T-helper 9 cell (primary cell): ENCODE results near the gene ARFRP1.
"Not testable (repeated sequence)": the region's sequence is repeated elsewhere in the genome, so short reads cannot be mapped to it uniquely, and the experiment has no call there.

ENCODE experiments used
- DNase-seq: peaks from one replicate; pipeline ENCODE4 v3.0.0-alpha.2; 2020

The ARFRP1 gene

GRCh38 chr20:63732118-63733095 is 24.6 kb upstream of the ARFRP1 start:
- no peak for DNase-seq

- no peak for DNase-seq
These were observed 23.6 kb upstream of the ARFRP1 start for GRCh38 chr20:63731410-63731809.

GRCh38 chr20:63730189-63730733 is 22.5 kb upstream of the ARFRP1 start:
- not testable (repeated sequence) for DNase-seq

- not testable (repeated sequence) for DNase-seq
These were observed 15.3 kb upstream of the ARFRP1 start for GRCh38 chr20:63722967-63723622.

- DNase-seq, result no peak
These were observed 11.2 kb upstream of the ARFRP1 start for GRCh38 chr20:63718996-63719395.

GRCh38 chr20:63714858-63715257 is 7.1 kb upstream of the ARFRP1 start:
- DNase-seq, result no peak

- no peak for DNase-seq
These were observed 4.4 kb upstream of the ARFRP1 start for GRCh38 chr20:63712191-63712590.

- DNase-seq, result no peak
These were observed 3.4 kb upstream of the ARFRP1 start for GRCh38 chr20:63711085-63711645.

- DNase-seq, result no peak
These were observed 1.4 kb upstream of the ARFRP1 start for GRCh38 chr20:63709149-63709527.

GRCh38 chr20:63708301-63709148 is 749 bp upstream of the ARFRP1 start:
- no peak for DNase-seq

GRCh38 chr20:63706852-63707557 is 771 bp downstream of the ARFRP1 start:
- peak; percentile 52 for DNase-seq

- no peak for DNase-seq
These were observed 1.6 kb downstream of the ARFRP1 start for GRCh38 chr20:63706027-63706695.

- no peak for DNase-seq
These were observed 2.3 kb downstream of the ARFRP1 start for GRCh38 chr20:63705232-63706026.

GRCh38 chr20:63704749-63705117 is 3.0 kb downstream of the ARFRP1 start:
- no peak for DNase-seq

GRCh38 chr20:63703976-63704748 is 3.6 kb downstream of the ARFRP1 start:
- no peak for DNase-seq

GRCh38 chr20:63703471-63703975 is 4.3 kb downstream of the ARFRP1 start:
- no peak for DNase-seq

- DNase-seq, result no peak
These were observed 4.9 kb downstream of the ARFRP1 start for GRCh38 chr20:63702751-63703470.

GRCh38 chr20:63702036-63702665 is 5.6 kb downstream of the ARFRP1 start:
- DNase-seq, result no peak
